ENCODE data around the gene SHC1. TPM values are rescaled to one million over a fixed set of nuclear protein-coding genes. Genes with fewer than 3 reads are reported as not detected.
"Not testable (repeated sequence)": the region's sequence is repeated elsewhere in the genome, so short reads cannot be mapped to it uniquely, and the experiment has no call there.

The SHC1 gene
- total and polyA plus RNA-seq, 3 experiments from 2014 or later = 32.7 to 40.8 (median 37.4) TPM

GRCh38 chr1:154983776-154984466 is 13.4 kb upstream of the SHC1 start:
- peaks cover 15% of the 10 kb centered on the region for H3K4me1 ChIP-seq (ENCODE audit: insufficient read depth, low read length)
- ChIA-PET POLR2A (interaction anchor here (0.6 to 2.5 kb wide), 9 partner anchors 10 to 189 kb away, joined by 3 to 30 read pairs (median 7); partner anchors contain the start of genes CKS1B, KRTCAP2, LENEP and PBXIP1), CTCF (interaction anchor here (0.8 to 8.4 kb wide), 13 partner anchors 8 to 101 kb away, joined by 3 to 74 read pairs (median 6); partner anchors contain the start of genes ADAM15, CKS1B, PMVK and ZBTB7B)
- peaks cover 14% of the 10 kb centered on the region for H3K36me3 ChIP-seq (ENCODE audit: insufficient read depth, low read length)
- Mint-ChIP-seq H3K27me3 (no peaks in the 10 kb centered on the region), H3K9me3 (no peaks in the 10 kb centered on the region), H3K4me1 (peaks cover 3 to 10% (median 8%) of the 10 kb centered on the region in 3 donors), H3K27ac (peak overlapping the region in 4 of 8 donors; percentile 22 to 95 (median 62)), H3K36me3 (peaks cover under 1 to 25% (median 3%) of the 10 kb centered on the region in 3 donors), H3K4me3 (no peak overlapping the region)
- peak overlapping the region; percentile 76 for H3K27ac ChIP-seq (ENCODE audit: low read depth, low read length)
- H3K4me3 ChIP-seq (ENCODE audit: low read length) = peak overlapping the region; percentile 78
- no peaks in the 10 kb centered on the region for H3K9me3 ChIP-seq (ENCODE audit: low read length)
- no peaks in the 10 kb centered on the region for H3K27me3 ChIP-seq (ENCODE audit: insufficient read depth, low read length, poor library complexity, severe bottlenecking)
- DNase-seq = peak in 1 of 5 donors; percentile 43

GRCh38 chr1:154982897-154983648 is 12.5 kb upstream of the SHC1 start, which contains the start of gene FLAD1:
TSS of gene FLAD1 (plus strand) at chr1:154983344. CDS start at chr1:154983695, 351 bp downstream.
- CTCF ChIA-PET = interaction anchor here (0.8 to 8.4 kb wide), 13 partner anchors 8 to 102 kb away, joined by 3 to 74 read pairs (median 6); partner anchors contain the start of genes ADAM15, CKS1B, PMVK and ZBTB7B
- Histone ChIP-seq H3K36me3 (ENCODE audit: insufficient read depth, low read length) (peaks cover 7% of the 10 kb centered on the region), H3K9me3 (ENCODE audit: low read length) (no peaks in the 10 kb centered on the region), H3K4me3 (ENCODE audit: low read length) (peak within 1 kb of the TSS; percentile 78), H3K4me1 (ENCODE audit: insufficient read depth, low read length) (peaks cover 15% of the 10 kb centered on the region), H3K27ac (ENCODE audit: low read depth, low read length) (peak within 1 kb of the TSS; percentile 76), H3K27me3 (ENCODE audit: insufficient read depth, low read length, poor library complexity, severe bottlenecking) (no peaks in the 10 kb centered on the region)
- peak; percentile 92 to 97 (median 96) for DNase-seq
- POLR2A ChIA-PET = interaction anchor here (0.6 to 2.5 kb wide), 9 partner anchors 9 to 190 kb away, joined by 3 to 30 read pairs (median 7); partner anchors contain the start of genes CKS1B, KRTCAP2, LENEP and PBXIP1
- no peaks in the 10 kb centered on the region for H3K9me3 Mint-ChIP-seq
- H3K4me1 Mint-ChIP-seq = peaks cover 0 to 9% (median 2%) of the 10 kb centered on the region in 3 donors
- H3K4me3 Mint-ChIP-seq = no peak within 1 kb of the TSS
- peaks cover 0 to 19% (median 2%) of the 10 kb centered on the region in 3 donors for H3K36me3 Mint-ChIP-seq
- no peaks in the 10 kb centered on the region for H3K27me3 Mint-ChIP-seq
- H3K27ac Mint-ChIP-seq = peak within 1 kb of the TSS in 3 of 8 donors; percentile 61 to 95 (median 62)

- Mint-ChIP-seq H3K27ac (no peak overlapping the region), H3K27me3 (no peaks in the 10 kb centered on the region), H3K36me3 (peaks cover 0 to 14% (median 5%) of the 10 kb centered on the region in 3 donors), H3K4me1 (peaks cover 0 to 9% (median 7%) of the 10 kb centered on the region in 3 donors), H3K9me3 (no peaks in the 10 kb centered on the region), H3K4me3 (no peak overlapping the region)
- ChIA-PET CTCF (interaction anchor here (1.3 to 8.4 kb wide), 10 partner anchors 10 to 70 kb away, joined by 3 to 74 read pairs (median 6); partner anchors contain the start of genes ADAM15, PMVK and ZBTB7B), POLR2A (interaction anchor here (1.6 to 2.0 kb wide), 4 partner anchors 9 to 27 kb away, joined by 10 to 30 read pairs (median 14); partner anchors contain the start of genes CKS1B, PBXIP1 and PYGO2)
- no peak for DNase-seq
- no peaks in the 10 kb centered on the region for H3K36me3 ChIP-seq (ENCODE audit: insufficient read depth, low read length)
- peaks cover 15% of the 10 kb centered on the region for H3K4me1 ChIP-seq (ENCODE audit: insufficient read depth, low read length)
- no peaks in the 10 kb centered on the region for H3K27me3 ChIP-seq (ENCODE audit: insufficient read depth, low read length, poor library complexity, severe bottlenecking)
- peak overlapping the region; percentile 47 for H3K27ac ChIP-seq (ENCODE audit: low read depth, low read length)
- H3K4me3 ChIP-seq (ENCODE audit: low read length) = peak overlapping the region; percentile 45
- H3K9me3 ChIP-seq (ENCODE audit: low read length) = no peaks in the 10 kb centered on the region
These were observed 11.8 kb upstream of the SHC1 start for GRCh38 chr1:154982341-154982740.

- POLR2A ChIA-PET = no interaction called here
- H3K9me3 Mint-ChIP-seq = no peaks in the 10 kb centered on the region
These were observed 7.8 kb upstream of the SHC1 start for GRCh38 chr1:154978360-154978759.

GRCh38 chr1:154977762-154978161 is 7.2 kb upstream of the SHC1 start:
- CTCF ChIA-PET = interaction anchor here (1.1 to 8.7 kb wide), 4 partner anchors 16 to 73 kb away, joined by 3 to 54 read pairs (median 6); partner anchors contain the start of genes ADAM15, PBXIP1 and PYGO2
- Mint-ChIP-seq H3K27ac (peak overlapping the region in 3 of 8 donors; percentile 17 to 37 (median 22)), H3K4me1 (peaks cover 4 to 10% (median 6%) of the 10 kb centered on the region in 3 donors)
- H3K36me3 Mint-ChIP-seq; H3K4me3 ChIP-seq (ENCODE audit: low read length); H3K9me3 ChIP-seq (ENCODE audit: low read length); POLR2A ChIA-PET; H3K9me3 Mint-ChIP-seq; DNase-seq; H3K4me3 Mint-ChIP-seq; H3K27me3 Mint-ChIP-seq; H3K27ac ChIP-seq (ENCODE audit: low read depth, low read length); H3K27me3 ChIP-seq (ENCODE audit: insufficient read depth, low read length, poor library complexity, severe bottlenecking); H3K36me3 ChIP-seq (ENCODE audit: insufficient read depth, low read length): not testable (repeated sequence)
- peaks cover 23% of the 10 kb centered on the region for H3K4me1 ChIP-seq (ENCODE audit: insufficient read depth, low read length)

More at GRCh38 chr1:154978360-154978759, 7.8 kb upstream of the SHC1 start:
- peaks cover 18% of the 10 kb centered on the region for H3K4me1 ChIP-seq (ENCODE audit: insufficient read depth, low read length)
- no peak overlapping the region for H3K4me3 Mint-ChIP-seq
- H3K9me3 ChIP-seq (ENCODE audit: low read length) = no peaks in the 10 kb centered on the region
- no peaks in the 10 kb centered on the region for H3K36me3 ChIP-seq (ENCODE audit: insufficient read depth, low read length)
- peaks cover 0 to 7% (median 4%) of the 10 kb centered on the region in 3 donors for H3K4me1 Mint-ChIP-seq
- H3K27ac Mint-ChIP-seq = no peak overlapping the region
- H3K36me3 Mint-ChIP-seq = peaks cover 0 to 8% (median 5%) of the 10 kb centered on the region in 3 donors
- H3K27ac ChIP-seq (ENCODE audit: low read depth, low read length) = no peak overlapping the region
- no peak for DNase-seq
- H3K27me3 ChIP-seq (ENCODE audit: insufficient read depth, low read length, poor library complexity, severe bottlenecking) = no peaks in the 10 kb centered on the region
- H3K27me3 Mint-ChIP-seq = no peaks in the 10 kb centered on the region
- no peak overlapping the region for H3K4me3 ChIP-seq (ENCODE audit: low read length)
- CTCF ChIA-PET = interaction anchor here (1.1 to 8.7 kb wide), 4 partner anchors 21 to 73 kb away, joined by 3 to 54 read pairs (median 6); partner anchors contain the start of genes ADAM15 and PBXIP1

- Histone ChIP-seq H3K9me3 (ENCODE audit: low read length) (no peaks in the 10 kb centered on the region), H3K4me1 (ENCODE audit: insufficient read depth, low read length) (peaks cover 36% of the 10 kb centered on the region), H3K4me3 (ENCODE audit: low read length) (peak overlapping the region; percentile 95), H3K27ac (ENCODE audit: low read depth, low read length) (peak overlapping the region; percentile 95), H3K27me3 (ENCODE audit: insufficient read depth, low read length, poor library complexity, severe bottlenecking) (no peaks in the 10 kb centered on the region), H3K36me3 (ENCODE audit: insufficient read depth, low read length) (no peaks in the 10 kb centered on the region)
- H3K4me1 Mint-ChIP-seq = peaks cover 23 to 29% (median 24%) of the 10 kb centered on the region in 3 donors
- POLR2A ChIA-PET = interaction anchor here (0.6 to 4.2 kb wide), 7 partner anchors 8 to 97 kb away, joined by 3 to 30 read pairs (median 9); partner anchors contain the start of genes FLAD1, PBXIP1, PMVK and PYGO2
- H3K9me3 Mint-ChIP-seq = no peaks in the 10 kb centered on the region
- no peak overlapping the region for H3K4me3 Mint-ChIP-seq
- no peak overlapping the region for H3K27ac Mint-ChIP-seq
- H3K36me3 Mint-ChIP-seq = peaks cover 0 to 23% (median 6%) of the 10 kb centered on the region in 3 donors
- peak; percentile 32 to 70 (median 47) for DNase-seq
- CTCF ChIA-PET = interaction anchor here (1.1 to 8.7 kb wide), 5 partner anchors 9 to 42 kb away, joined by 3 to 54 read pairs (median 8); partner anchors contain the start of genes FLAD1 and PYGO2
- H3K27me3 Mint-ChIP-seq = no peaks in the 10 kb centered on the region
These were observed 5.0 kb upstream of the SHC1 start for GRCh38 chr1:154975409-154976059.
